Measurements from ENCODE around the gene BCAS3. TPM values are rescaled to one million over a fixed set of nuclear protein-coding genes. Genes with fewer than 3 reads are reported as not detected.
"Not testable (repeated sequence)": the region's sequence is repeated elsewhere in the genome, so short reads cannot be mapped to it uniquely, and the experiment has no call there.

BCAS3 gene
- total RNA-seq, 3 donors from 2014 or later: 3.6 to 4.2 (median 4.1) TPM

DNA sequence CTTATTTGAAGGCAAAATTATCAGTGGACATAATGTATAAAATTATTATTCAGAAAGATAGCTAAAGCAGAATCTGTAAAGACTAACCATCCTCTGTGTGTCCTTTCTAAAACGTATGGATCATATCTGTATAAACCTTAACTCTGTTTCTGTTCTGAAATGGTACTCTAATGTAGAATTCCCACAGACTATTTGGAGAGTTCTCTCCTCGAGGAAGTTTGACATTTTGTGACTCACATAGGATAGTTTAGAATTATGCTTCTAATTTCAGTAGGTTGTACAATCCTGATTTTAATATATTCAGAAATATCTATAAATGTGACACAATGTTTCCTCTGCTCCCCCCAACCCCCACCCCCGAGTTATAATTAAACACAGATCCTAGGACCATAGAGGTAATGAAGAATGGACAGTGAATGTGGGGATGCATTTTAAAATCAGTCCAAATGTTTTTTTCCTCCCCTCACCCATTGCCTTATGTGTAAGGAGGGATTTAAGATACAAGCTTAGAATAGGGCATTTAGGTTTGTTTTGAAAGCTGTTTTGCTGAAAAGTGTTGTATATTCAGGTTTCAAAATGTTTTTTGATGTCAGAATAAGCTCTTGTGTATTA is 66.8 kb downstream of the BCAS3 start:
- Mint-ChIP-seq H3K36me3 (ENCODE audit: insufficient read depth) (peaks cover 13% of the 10 kb centered on the region), H3K4me1 (ENCODE audit: low read depth) (peaks cover 5% of the 10 kb centered on the region), H3K9me3 (no peaks in the 10 kb centered on the region), H3K4me3 (no peak overlapping the region), H3K27me3 (ENCODE audit: low read depth) (no peaks in the 10 kb centered on the region)
- no peak for ATAC-seq
- no peak for DNase-seq

- Mint-ChIP-seq H3K36me3 (ENCODE audit: insufficient read depth) (peaks cover 9% of the 10 kb centered on the region), H3K9me3 (peaks cover 1% of the 10 kb centered on the region), H3K4me3 (no peak overlapping the region), H3K4me1 (ENCODE audit: low read depth) (peaks cover 5% of the 10 kb centered on the region), H3K27me3 (ENCODE audit: low read depth) (no peaks in the 10 kb centered on the region)
- DNase-seq (no peak), ATAC-seq (no peak)
Observed at GRCh38 chr17:60745544-60745943, 67.9 kb downstream of the BCAS3 start.

DNA sequence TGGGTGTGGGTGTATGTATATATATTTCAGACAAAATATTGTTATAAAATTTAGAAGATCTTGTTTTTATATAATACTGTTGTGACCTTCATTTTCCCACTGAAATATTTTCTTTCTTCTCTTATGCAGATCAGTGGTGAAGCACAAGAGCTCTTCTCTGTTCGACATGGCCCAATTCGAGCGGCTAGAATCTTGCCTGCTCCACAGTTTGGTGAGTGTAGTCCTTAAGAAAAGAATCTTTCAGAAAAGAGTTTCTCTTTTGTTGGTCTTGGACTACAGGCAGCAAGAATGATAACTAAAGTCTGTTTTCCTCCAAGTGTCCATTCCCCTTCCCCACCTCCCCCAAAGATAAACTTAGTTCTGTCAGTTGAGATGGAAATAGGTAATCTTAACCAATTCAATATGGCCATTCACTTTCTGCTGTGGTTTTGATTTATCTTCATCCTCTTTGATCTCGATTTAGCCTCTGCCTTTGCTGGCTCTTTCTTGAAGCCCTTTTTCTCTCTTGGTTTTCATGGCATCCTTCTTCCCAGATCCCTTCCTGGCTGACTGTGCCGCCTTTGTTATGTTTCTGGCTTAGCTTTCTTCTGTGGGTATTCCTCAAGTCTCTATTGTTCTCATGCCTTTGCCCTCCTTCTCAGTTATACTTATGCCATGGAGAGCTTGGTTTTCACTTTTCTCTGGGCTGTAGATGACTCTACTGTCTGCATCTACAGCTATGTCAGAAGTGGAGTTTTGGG is 69.6 kb downstream of the BCAS3 start:
- Mint-ChIP-seq H3K4me1 (ENCODE audit: low read depth) (peaks cover 3% of the 10 kb centered on the region), H3K4me3 (no peak overlapping the region), H3K9me3 (peaks cover 7% of the 10 kb centered on the region), H3K36me3 (ENCODE audit: insufficient read depth) (peaks cover 12% of the 10 kb centered on the region), H3K27me3 (ENCODE audit: low read depth) (no peaks in the 10 kb centered on the region)
- DNase-seq (no peak), ATAC-seq (no peak)

- ATAC-seq (no peak), DNase-seq (no peak)
- Mint-ChIP-seq H3K9me3 (peaks cover 7% of the 10 kb centered on the region), H3K4me3 (no peak overlapping the region), H3K27me3 (ENCODE audit: low read depth) (no peaks in the 10 kb centered on the region), H3K4me1 (ENCODE audit: low read depth) (peaks cover 3% of the 10 kb centered on the region), H3K36me3 (ENCODE audit: insufficient read depth) (peaks cover 15% of the 10 kb centered on the region)
Observed at GRCh38 chr17:60748204-60748603, 70.6 kb downstream of the BCAS3 start.

DNA sequence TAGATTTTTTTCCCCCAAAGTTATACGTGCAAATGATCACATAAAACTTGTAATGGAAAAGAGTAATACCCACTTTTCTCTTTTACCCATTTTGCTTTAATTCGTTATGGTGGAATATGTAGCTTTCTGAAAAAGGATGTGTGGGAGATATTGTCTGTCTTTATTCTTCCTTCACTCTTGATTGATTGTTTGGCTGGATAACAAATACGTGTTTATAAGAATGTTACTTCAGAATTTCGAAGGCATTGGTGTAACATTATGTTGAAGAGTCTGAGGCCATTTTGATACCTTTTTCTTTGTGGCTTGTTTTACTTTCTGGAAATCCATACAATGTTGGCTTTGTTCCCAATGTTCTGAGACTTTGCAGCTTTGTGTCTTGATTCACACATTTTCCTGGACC is 71.4 kb downstream of the BCAS3 start:
- no peak for ATAC-seq
- no peak for DNase-seq

GRCh38 chr17:60749708-60750107 is 72.1 kb downstream of the BCAS3 start:
- Mint-ChIP-seq H3K4me1 (ENCODE audit: low read depth) (peaks cover 3% of the 10 kb centered on the region), H3K4me3 (no peak overlapping the region), H3K9me3 (peaks cover 7% of the 10 kb centered on the region), H3K36me3 (ENCODE audit: insufficient read depth) (peaks cover 16% of the 10 kb centered on the region), H3K27me3 (ENCODE audit: low read depth) (no peaks in the 10 kb centered on the region)
- no peak for DNase-seq
- no peak for ATAC-seq

More for the DNA sequence above, 71.4 kb downstream of the BCAS3 start:
- Mint-ChIP-seq H3K27me3 (ENCODE audit: low read depth) (no peaks in the 10 kb centered on the region), H3K4me3 (no peak overlapping the region), H3K9me3 (peaks cover 7% of the 10 kb centered on the region), H3K4me1 (ENCODE audit: low read depth) (peaks cover 3% of the 10 kb centered on the region), H3K36me3 (ENCODE audit: insufficient read depth) (peaks cover 15% of the 10 kb centered on the region)

DNA sequence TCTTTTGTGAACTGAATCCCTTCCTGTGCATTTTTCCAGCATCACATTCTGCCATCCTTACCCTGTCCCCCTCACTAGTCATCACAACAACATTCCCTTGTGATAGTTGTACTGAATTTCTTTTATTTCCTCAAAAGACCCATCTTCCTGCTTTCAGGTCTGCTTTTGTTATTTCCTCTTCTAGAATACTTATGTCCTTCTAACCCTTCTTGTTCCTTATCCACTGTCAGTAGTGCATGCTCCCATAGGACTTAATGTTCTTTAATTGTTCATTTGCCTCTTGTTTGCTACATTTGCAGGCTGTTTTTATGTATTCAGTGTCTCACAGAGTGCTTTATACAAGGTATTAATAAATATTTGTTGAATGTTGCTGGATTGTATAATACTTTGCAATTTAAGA is 73.0 kb downstream of the BCAS3 start:
- ATAC-seq (no peak), DNase-seq (no peak)

DNA sequence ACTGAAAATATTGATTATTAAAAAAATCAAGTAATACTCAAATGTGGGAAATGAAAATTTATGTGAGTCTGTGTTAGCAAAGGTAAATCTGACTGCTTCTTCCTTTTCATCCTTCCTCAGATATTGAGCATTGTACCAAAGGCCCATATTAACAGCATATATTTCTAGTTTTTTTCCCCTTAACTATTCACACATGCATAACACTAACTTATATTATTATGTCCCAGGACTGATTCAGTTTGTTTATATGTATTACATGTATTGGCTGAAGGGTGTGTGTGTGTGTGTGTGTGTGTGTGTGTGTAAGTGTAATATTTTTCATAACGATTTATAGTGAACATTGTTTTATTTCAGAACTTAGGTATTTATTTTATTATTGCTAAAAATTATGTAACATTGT is 74.2 kb downstream of the BCAS3 start:
- no peak for ATAC-seq
- no peak for DNase-seq
- no peak overlapping the region for H3K4me3 Mint-ChIP-seq
- H3K9me3 Mint-ChIP-seq: peaks cover 7% of the 10 kb centered on the region
- H3K27me3 Mint-ChIP-seq (ENCODE audit: low read depth): no peaks in the 10 kb centered on the region
- peaks cover 20% of the 10 kb centered on the region for H3K36me3 Mint-ChIP-seq (ENCODE audit: insufficient read depth)
- H3K4me1 Mint-ChIP-seq (ENCODE audit: low read depth): peaks cover 3% of the 10 kb centered on the region

More for the DNA sequence above, 73.0 kb downstream of the BCAS3 start:
- peaks cover 3% of the 10 kb centered on the region for H3K4me1 Mint-ChIP-seq (ENCODE audit: low read depth)
- H3K4me3 Mint-ChIP-seq: no peak overlapping the region
- peaks cover 7% of the 10 kb centered on the region for H3K9me3 Mint-ChIP-seq
- H3K27me3 Mint-ChIP-seq (ENCODE audit: low read depth): no peaks in the 10 kb centered on the region
- peaks cover 16% of the 10 kb centered on the region for H3K36me3 Mint-ChIP-seq (ENCODE audit: insufficient read depth)

DNA sequence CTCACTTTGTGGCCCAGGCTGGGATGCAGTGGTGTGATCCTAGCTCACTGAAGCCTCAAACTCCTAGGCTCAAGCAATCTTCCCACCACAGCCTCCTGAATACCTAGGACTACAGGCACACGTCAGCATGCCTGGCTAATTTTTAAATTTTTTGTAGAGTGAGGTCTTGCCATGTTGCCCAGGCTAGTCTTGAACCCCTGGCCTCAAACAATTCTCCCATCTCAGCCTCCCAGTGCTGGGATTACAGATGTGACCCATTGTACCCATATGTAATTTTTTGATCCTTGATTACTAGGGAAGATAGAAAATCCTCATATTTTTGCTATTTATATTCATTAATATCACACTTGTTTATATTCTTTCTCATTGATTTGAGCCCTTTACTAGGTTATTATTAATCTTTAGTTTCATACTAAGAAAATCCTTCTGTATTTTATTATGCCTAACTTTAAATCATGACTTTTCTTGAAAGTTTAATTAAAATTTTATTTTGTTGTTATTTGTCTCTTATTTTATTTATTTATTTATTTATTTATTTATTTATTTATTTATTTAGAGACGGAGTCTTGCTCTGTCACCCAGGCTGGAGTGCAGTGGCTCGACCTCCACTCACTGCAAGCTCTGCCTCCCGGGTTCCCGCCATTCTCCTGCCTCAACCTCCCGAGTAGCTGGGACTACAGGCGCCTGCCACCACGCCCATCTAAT is 75.4 kb downstream of the BCAS3 start:
- DNase-seq: no peak
- Mint-ChIP-seq H3K4me1 (ENCODE audit: low read depth) (no peaks in the 10 kb centered on the region), H3K27me3 (ENCODE audit: low read depth) (no peaks in the 10 kb centered on the region), H3K9me3 (peaks cover 7% of the 10 kb centered on the region), H3K36me3 (ENCODE audit: insufficient read depth) (peaks cover 20% of the 10 kb centered on the region), H3K4me3 (no peak overlapping the region)
- no peak for ATAC-seq

- Mint-ChIP-seq H3K4me3 (no peak overlapping the region), H3K9me3 (peaks cover 7% of the 10 kb centered on the region), H3K36me3 (ENCODE audit: insufficient read depth) (peaks cover 15% of the 10 kb centered on the region), H3K4me1 (ENCODE audit: low read depth) (no peaks in the 10 kb centered on the region), H3K27me3 (ENCODE audit: low read depth) (no peaks in the 10 kb centered on the region)
- ATAC-seq: no peak
- DNase-seq: no peak
Observed at GRCh38 chr17:60754057-60754604, 76.5 kb downstream of the BCAS3 start.

GRCh38 chr17:60756798-60757197 is 79.1 kb downstream of the BCAS3 start:
- not testable (repeated sequence) for ATAC-seq; H3K4me3 Mint-ChIP-seq; DNase-seq; H3K27me3 Mint-ChIP-seq (ENCODE audit: low read depth); H3K4me1 Mint-ChIP-seq (ENCODE audit: low read depth)
- peaks cover 26% of the 10 kb centered on the region for H3K36me3 Mint-ChIP-seq (ENCODE audit: insufficient read depth)
- peaks cover 11% of the 10 kb centered on the region for H3K9me3 Mint-ChIP-seq

GRCh38 chr17:60757437-60757836 is 79.8 kb downstream of the BCAS3 start:
- Mint-ChIP-seq H3K4me3 (no peak overlapping the region), H3K4me1 (ENCODE audit: low read depth) (no peaks in the 10 kb centered on the region), H3K9me3 (peaks cover 11% of the 10 kb centered on the region), H3K36me3 (ENCODE audit: insufficient read depth) (peaks cover 30% of the 10 kb centered on the region), H3K27me3 (ENCODE audit: low read depth) (no peaks in the 10 kb centered on the region)
- ATAC-seq: no peak
- no peak for DNase-seq

DNA sequence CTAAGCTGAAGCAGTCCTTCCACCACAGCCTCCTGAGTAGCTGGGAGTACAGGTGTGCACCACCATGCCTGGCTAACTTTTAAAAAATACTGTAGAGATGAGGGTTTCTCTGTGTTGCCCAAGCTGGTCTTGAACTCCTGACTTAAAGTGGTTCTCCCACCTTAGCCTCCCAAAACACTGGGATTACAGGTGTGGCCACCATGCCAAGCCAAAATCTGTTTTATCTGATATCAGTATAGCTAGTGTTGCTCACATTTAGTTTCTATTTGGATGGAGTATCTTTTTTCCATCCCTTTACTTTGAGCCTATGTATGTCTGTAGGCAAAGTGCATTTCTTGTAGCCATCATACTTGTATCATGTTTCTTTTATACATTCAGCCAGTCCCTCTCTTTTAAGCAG is 82.1 kb downstream of the BCAS3 start:
- DNase-seq: no peak
- H3K36me3 Mint-ChIP-seq (ENCODE audit: insufficient read depth): peaks cover 43% of the 10 kb centered on the region
- no peaks in the 10 kb centered on the region for H3K4me1 Mint-ChIP-seq (ENCODE audit: low read depth)
- H3K9me3 Mint-ChIP-seq: peaks cover 11% of the 10 kb centered on the region
- ATAC-seq: no peak
- H3K27me3 Mint-ChIP-seq (ENCODE audit: low read depth): no peaks in the 10 kb centered on the region
- no peak overlapping the region for H3K4me3 Mint-ChIP-seq

DNA sequence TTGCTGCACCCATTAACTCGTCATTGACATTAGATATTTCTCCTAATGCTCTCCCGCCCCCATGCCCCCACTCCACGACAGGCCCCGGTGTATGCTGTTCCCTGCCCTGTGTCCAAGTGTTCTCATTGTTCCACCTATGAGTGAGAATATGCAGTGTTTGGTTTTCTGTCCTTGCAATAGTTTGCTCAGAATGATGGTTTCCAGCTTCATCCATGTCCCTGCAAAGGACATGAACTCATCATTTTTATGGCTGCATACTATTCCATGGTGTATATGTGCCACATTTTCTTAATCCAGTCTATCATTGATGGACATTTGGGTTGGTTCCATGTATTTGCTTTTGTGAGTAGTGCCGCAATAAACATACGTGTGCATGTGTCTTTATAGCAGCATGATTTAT is 83.7 kb downstream of the BCAS3 start:
- DNase-seq; H3K27me3 Mint-ChIP-seq (ENCODE audit: low read depth); H3K4me3 Mint-ChIP-seq; ATAC-seq; H3K4me1 Mint-ChIP-seq (ENCODE audit: low read depth): not testable (repeated sequence)
- Mint-ChIP-seq H3K9me3 (peaks cover 11% of the 10 kb centered on the region), H3K36me3 (ENCODE audit: insufficient read depth) (peaks cover 53% of the 10 kb centered on the region)
